NB4 (cell line): ENCODE measurements around the gene CLRN3.

Experiments used
- CTCF ChIP-seq: IDR thresholded peaks from one replicate; pipeline ENCODE4 v1.5.1; 2012; ENCODE audit warnings: low read depth, low read length
- POLR2A ChIP-seq: IDR thresholded peaks from 2 replicates; pipeline ENCODE4 v1.6.1; 2011; ENCODE audit warnings: mild to moderate bottlenecking; ENCODE audit not compliant: insufficient read length; ENCODE audit errors: extremely low read depth

- no peak for TF ChIP-seq POLR2A
- no peak for TF ChIP-seq CTCF
Measured at GRCh38 chr10:127909716-127910463, 17.1 kb upstream of the CLRN3 start.
